HG03469 (cell line): ENCODE measurements around the gene PRR3.
"Not testable (repeated sequence)": the region's sequence is repeated elsewhere in the genome, so short reads cannot be mapped to it uniquely, and the experiment has no call there.

Experiments used
- ATAC-seq: cut with Tn5 transposase; IDR thresholded peaks from one replicate; pipeline ENCODE4 v1.9.1; 2021; ENCODE audit warnings: mild to moderate bottlenecking, moderate library complexity, moderate number of reproducible peaks; ENCODE audit not compliant: unreplicated experiment

Gene PRR3, protein sequence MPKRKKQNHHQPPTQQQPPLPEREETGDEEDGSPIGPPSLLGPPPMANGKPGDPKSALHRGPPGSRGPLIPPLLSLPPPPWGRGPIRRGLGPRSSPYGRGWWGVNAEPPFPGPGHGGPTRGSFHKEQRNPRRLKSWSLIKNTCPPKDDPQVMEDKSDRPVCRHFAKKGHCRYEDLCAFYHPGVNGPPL

GRCh38 chr6:30556906-30557682, at the start of gene PRR3:
TSS of gene PRR3 (plus strand) at chr6:30557295. CDS start at chr6:30557345, 50 bp downstream.
- ATAC-seq, result no peak

DNA sequence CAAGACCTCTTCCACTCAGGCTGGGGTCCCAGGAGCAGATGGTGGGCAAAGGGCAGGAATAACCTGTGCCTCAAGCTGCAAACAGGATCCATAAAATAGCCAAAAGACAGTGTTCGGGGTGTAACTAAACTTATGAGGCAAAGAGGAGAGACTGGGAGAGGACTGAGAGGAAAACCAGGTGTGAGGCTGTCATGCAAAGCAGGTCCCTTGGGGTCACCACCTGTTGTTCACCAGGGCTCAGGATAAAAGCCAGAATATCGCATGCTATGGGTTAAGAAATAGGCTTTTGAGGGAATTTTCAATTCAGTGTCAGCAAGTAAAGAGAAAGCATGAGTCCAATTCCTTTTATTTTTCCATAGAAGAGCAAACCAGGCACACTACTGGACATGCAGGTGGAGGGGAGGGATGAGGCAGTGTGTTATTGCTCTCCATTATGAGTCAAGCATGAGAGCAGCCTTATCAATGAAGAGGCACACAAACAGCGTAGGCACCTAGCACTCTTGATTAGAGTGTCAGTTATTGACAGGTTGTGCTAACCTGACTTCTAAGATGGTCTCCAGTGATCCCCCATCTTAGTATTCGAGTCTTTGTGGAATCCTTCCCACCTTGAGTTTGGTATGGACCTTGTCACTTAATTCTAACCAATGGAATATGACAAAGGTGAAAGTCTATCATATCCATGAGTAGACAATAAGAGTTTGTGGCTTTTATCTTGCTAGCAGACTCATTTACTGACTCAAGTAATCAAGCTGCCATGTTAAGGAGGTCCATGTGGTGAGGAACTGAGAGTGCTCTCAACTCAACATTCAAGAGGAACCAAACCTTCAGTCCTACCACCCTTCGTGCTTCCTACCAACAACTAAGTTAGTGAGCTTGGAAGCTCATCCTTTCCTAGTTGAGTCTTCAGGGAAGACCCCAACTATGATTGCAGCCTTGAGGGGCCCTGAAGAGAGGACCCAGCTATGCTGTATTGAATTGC, 49.0 kb upstream of the PRR3 start:
- ATAC-seq, result no peak

DNA sequence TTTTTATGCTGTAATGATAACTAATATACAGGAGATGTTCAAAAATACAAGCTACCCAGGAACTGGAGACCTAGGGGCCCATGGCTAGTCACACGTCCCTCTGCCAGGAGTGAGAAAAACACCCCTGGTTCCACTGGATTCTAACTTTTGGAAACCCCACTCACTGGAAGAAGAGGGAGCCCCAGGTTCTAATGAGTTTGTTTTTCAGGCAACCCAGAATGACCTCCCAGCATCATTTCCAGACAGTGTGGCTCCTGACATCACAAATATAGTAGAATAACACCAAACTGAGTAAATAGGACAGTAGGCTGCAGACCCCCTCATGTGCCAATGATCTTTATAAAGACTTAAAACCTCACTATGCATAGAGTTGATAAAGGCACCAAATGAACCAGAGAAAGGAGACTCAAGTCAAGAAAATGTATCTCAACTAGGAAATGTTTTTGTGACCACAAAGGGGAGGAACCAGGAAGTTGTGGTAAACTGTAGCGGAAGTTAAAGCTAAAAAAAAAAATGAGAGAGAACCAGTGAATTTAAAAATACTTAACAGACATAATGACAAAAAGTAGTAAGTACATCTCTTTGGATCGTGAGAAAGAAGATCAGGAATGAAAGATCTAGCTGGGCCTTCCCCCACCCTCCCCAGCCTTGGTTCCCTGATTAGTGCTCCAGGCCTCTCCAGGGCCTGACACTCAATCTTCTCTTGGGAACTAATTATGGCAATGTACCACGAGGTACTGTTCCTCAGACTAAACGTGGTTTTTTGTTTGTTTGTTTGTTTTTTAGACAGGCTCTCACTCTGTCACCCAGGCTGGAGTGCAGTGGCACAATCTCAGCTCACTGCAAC, 48.0 kb upstream of the PRR3 start:
- no peak for ATAC-seq

- no peak for ATAC-seq
Measured at GRCh38 chr6:30510419-30511168, 46.5 kb upstream of the PRR3 start.

GRCh38 chr6:30511169-30511546, 45.9 kb upstream of the PRR3 start:
- ATAC-seq, result no peak

- no peak for ATAC-seq
Measured at GRCh38 chr6:30513451-30513850, 43.6 kb upstream of the PRR3 start.

GRCh38 chr6:30515106-30515505, 42.0 kb upstream of the PRR3 start:
- no peak for ATAC-seq

GRCh38 chr6:30515944-30516753, 40.9 kb upstream of the PRR3 start:
- peak; percentile 42 for ATAC-seq

GRCh38 chr6:30516754-30517076, 40.4 kb upstream of the PRR3 start:
- ATAC-seq, result not testable (repeated sequence)

DNA sequence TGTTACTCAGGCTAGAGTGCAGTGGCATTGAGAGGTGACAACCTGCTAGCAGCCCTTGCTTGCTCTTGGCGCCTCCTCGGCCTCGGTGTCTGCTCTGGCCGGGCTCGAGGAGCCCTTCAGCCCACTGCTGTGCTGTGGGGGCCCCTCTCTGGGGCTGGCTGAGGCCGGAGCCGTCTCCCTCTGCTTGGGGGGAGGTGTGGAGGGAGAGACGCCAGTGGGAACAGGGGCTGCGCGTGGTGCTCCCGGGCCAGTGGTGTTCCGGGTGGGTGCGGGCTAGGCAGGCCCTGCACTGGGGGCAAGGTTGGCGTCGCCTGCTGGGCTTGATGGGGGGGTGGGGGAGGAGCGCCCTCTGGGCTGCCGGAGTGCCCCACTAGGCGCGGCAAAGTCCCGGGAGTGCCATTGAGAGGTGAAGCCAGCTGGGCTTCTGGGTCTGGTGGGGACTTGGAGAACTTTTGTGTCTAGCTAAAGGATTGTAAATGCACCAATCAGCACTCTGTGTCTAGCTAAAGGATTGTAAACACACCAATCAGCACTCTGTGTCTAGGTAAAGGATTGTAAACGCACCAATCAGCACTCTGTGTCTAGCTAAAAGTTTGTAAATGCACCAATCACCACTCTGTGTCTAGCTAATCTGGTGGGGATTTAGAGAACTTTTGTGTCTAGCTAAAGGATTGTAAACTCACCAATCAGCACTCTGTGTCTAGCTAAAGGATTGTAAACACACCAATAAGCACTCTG, 39.2 kb upstream of the PRR3 start:
- not testable (repeated sequence) for ATAC-seq

DNA sequence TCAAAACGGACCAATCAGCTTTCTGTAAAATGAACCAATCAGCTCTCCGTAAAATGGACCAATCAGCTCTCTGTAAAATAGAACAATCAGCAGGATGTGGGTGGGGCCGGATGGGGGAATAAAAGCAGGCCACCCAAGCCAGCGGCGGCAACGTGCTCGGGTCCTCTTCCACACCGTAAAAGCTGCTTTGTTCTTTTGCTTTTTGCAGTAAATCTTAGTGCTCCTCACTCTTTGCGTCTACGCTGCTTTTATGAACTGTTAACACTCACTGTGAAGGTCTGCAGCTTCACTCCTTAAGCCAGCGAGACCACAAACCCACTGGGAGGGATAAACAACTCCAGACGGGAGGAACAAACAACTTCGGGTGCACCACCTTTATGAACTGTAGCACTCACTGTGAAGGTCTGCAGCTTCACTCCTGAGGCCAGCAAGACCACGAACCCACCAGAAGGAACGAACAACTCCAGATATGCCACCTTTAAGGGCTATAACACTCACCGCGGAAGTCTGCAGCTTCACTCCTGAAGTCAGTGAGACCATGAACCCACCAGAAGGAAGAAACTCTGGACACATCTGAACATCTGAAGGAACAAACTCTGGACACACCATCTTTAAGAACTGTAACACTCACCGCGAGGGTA, 38.5 kb upstream of the PRR3 start:
- not testable (repeated sequence) for ATAC-seq

DNA sequence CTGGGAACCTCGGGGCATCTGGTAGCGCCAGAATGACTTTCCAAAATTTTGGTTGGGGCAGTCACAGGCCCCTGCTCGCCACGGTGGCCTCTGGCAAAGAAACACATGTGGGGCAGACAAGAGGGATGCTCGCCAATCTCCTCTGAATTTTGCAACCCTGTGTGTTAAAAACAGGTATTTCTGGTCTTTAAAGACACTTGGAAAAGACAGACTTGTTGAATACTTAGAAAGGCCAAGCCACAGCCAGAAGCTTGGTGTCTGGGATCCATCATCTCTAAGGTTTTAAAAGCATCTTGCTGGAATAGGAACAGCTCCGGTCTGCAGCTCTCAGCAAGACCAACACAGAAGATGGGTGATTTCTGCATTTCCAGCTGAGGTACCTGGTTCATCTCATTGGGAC, 36.6 kb upstream of the PRR3 start:
- no peak for ATAC-seq

- not testable (repeated sequence) for ATAC-seq
Measured at GRCh38 chr6:30521082-30521481, 36.0 kb upstream of the PRR3 start.

- not testable (repeated sequence) for ATAC-seq
Measured at GRCh38 chr6:30521952-30522351, 35.1 kb upstream of the PRR3 start.

DNA sequence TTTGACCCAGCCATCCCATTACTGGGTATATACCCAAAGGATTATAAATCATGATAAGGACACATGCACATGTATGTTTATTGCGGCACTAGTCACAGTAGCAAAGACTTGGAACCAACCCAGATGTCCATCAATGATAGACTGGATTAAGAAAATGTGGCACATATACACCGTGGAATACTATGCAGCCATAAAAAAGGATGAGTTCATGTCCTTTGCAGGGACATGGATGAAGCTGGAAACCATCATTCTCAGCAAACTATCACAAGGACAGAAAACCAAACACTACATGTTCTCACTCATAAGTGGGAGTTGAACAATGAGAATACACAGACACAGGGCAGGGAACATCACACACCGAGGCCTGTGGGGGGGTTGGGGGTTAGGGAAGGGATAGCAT, 30.7 kb upstream of the PRR3 start:
- ATAC-seq, result not testable (repeated sequence)

GRCh38 chr6:30529349-30529875, 27.7 kb upstream of the PRR3 start:
- ATAC-seq, result not testable (repeated sequence)

GRCh38 chr6:30530014-30530413, 27.1 kb upstream of the PRR3 start:
- no peak for ATAC-seq
